ENCODE results near the gene RBP5.

DNA sequence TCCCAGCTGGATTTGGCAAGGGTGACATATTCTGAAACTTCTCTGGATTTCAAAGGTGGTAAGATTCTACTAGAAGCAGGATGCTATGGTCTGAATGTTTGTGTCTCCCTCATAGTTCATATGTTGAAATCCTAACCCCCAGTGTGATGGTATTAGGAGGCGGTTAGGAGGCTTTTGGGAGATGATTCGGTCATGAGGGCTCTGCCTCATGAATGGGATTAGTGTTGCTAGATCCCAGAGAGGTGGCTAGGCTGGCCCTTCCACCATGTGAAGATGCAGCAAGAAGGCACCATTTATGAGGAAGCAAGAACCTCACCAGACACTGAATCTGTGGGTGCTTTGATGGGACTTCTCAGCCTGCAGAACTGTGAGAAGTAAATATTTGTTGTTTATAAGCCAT is 49.8 kb upstream of the RBP5 start:
- TF ChIP-seq POLR2AphosphoS5 (IDR thresholded peaks at IDR 0.05), result no peak
- no peak for TF ChIP-seq POLR2A (IDR thresholded peaks at IDR 0.05; ENCODE audit: low read depth)
- TF ChIP-seq, protein P1, sequence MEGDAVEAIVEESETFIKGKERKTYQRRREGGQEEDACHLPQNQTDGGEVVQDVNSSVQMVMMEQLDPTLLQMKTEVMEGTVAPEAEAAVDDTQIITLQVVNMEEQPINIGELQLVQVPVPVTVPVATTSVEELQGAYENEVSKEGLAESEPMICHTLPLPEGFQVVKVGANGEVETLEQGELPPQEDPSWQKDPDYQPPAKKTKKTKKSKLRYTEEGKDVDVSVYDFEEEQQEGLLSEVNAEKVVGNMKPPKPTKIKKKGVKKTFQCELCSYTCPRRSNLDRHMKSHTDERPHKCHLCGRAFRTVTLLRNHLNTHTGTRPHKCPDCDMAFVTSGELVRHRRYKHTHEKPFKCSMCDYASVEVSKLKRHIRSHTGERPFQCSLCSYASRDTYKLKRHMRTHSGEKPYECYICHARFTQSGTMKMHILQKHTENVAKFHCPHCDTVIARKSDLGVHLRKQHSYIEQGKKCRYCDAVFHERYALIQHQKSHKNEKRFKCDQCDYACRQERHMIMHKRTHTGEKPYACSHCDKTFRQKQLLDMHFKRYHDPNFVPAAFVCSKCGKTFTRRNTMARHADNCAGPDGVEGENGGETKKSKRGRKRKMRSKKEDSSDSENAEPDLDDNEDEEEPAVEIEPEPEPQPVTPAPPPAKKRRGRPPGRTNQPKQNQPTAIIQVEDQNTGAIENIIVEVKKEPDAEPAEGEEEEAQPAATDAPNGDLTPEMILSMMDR (IDR thresholded peaks at IDR 0.05), result no peak

Measured in esophagus muscularis mucosa (tissue), 3 donors.